ENCODE results near the gene KRTAP9-2. TPM values are rescaled to one million over a fixed set of nuclear protein-coding genes. Genes with fewer than 3 reads are reported as not detected.

The KRTAP9-2 gene
- polyA plus RNA-seq, 1 experiment = not detected

Small RNA genes within 50 kb of the gene (small RNA-seq; reads per million reads assigned to genes)
- not detected for gene KRTAP4-17P (ENCODE audit: insufficient read length, low read depth, low replicate concordance)

Other genes starting within 250 kb of the KRTAP9-2 start
- gene KRT40, start 242.3 kb upstream of the KRTAP9-2 start, polyA plus RNA-seq (2011; rRNA removed) = not detected in 2 replicates
- not detected in 2 replicates for gene KRTAP3-3, start 232.5 kb upstream of the KRTAP9-2 start, polyA plus RNA-seq (2011; rRNA removed)
- not detected in 2 replicates for gene KRTAP3-2, start 226.7 kb upstream of the KRTAP9-2 start, polyA plus RNA-seq (2011; rRNA removed)
- 0.16 TPM in 1 of 2 replicates, not detected in the other for gene KRTAP3-1, start 217.5 kb upstream of the KRTAP9-2 start, polyA plus RNA-seq (2011; rRNA removed)
- gene KRTAP1-5, start 199.4 kb upstream of the KRTAP9-2 start, polyA plus RNA-seq (2011; rRNA removed) = 62.3 and 65.1 TPM in 2 replicates
- not detected in 2 replicates for gene KRTAP1-4, start 196.5 kb upstream of the KRTAP9-2 start, polyA plus RNA-seq (2011; rRNA removed)
- gene KRTAP1-3, start 191.8 kb upstream of the KRTAP9-2 start, polyA plus RNA-seq (2011; rRNA removed) = not detected in 2 replicates
- gene KRTAP1-1, start 185.2 kb upstream of the KRTAP9-2 start, polyA plus RNA-seq (2011; rRNA removed) = 0.32 TPM in 1 of 2 replicates, not detected in the other
- not detected in 2 replicates for gene KRTAP2-1, start 179.3 kb upstream of the KRTAP9-2 start, polyA plus RNA-seq (2011; rRNA removed)
- gene KRTAP2-2, start 171.4 kb upstream of the KRTAP9-2 start, polyA plus RNA-seq (2011; rRNA removed) = 0.16 TPM in 1 of 2 replicates, not detected in the other
- 1.3 and 1.4 TPM in 2 replicates for gene KRTAP2-3, start 166.5 kb upstream of the KRTAP9-2 start, polyA plus RNA-seq (2011; rRNA removed)
- gene KRTAP2-4, start 160.8 kb upstream of the KRTAP9-2 start, polyA plus RNA-seq (2011; rRNA removed) = not detected in 2 replicates
- not detected in 2 replicates for gene KRTAP4-7, start 142.5 kb upstream of the KRTAP9-2 start, polyA plus RNA-seq (2011; rRNA removed)
- not detected in 2 replicates for gene KRTAP4-8, start 128.5 kb upstream of the KRTAP9-2 start, polyA plus RNA-seq (2011; rRNA removed)
- gene KRTAP4-16, start 124.4 kb upstream of the KRTAP9-2 start, polyA plus RNA-seq (2011; rRNA removed) = not detected in 2 replicates
- gene KRTAP4-9, start 121.3 kb upstream of the KRTAP9-2 start, polyA plus RNA-seq (2011; rRNA removed) = not detected in 2 replicates
- gene KRTAP4-11, start 108.3 kb upstream of the KRTAP9-2 start, polyA plus RNA-seq (2011; rRNA removed) = not detected in 2 replicates
- 0.11 TPM in 1 of 2 replicates, not detected in the other for gene KRTAP4-12, start 102.5 kb upstream of the KRTAP9-2 start, polyA plus RNA-seq (2011; rRNA removed)
- not detected in 2 replicates for gene KRTAP4-6, start 86.1 kb upstream of the KRTAP9-2 start, polyA plus RNA-seq (2011; rRNA removed)
- not detected in 2 replicates for gene KRTAP4-5, start 76.8 kb upstream of the KRTAP9-2 start, polyA plus RNA-seq (2011; rRNA removed)
- gene KRTAP4-4, start 65.9 kb upstream of the KRTAP9-2 start, polyA plus RNA-seq (2011; rRNA removed) = not detected in 2 replicates
- gene KRTAP4-3, start 58.4 kb upstream of the KRTAP9-2 start, polyA plus RNA-seq (2011; rRNA removed) = not detected in 2 replicates
- not detected in 2 replicates for gene KRTAP4-2, start 48.4 kb upstream of the KRTAP9-2 start, polyA plus RNA-seq (2011; rRNA removed)
- 0.12 TPM in 1 of 2 replicates, not detected in the other for gene KRTAP4-1, start 41.7 kb upstream of the KRTAP9-2 start, polyA plus RNA-seq (2011; rRNA removed)
- gene KRTAP9-1, start 36.8 kb upstream of the KRTAP9-2 start, polyA plus RNA-seq (2011; rRNA removed) = not detected in 2 replicates
- gene KRTAP9-3, start 5.8 kb downstream of the KRTAP9-2 start, polyA plus RNA-seq (2011; rRNA removed) = not detected in 2 replicates
- gene KRTAP9-8, start 11.4 kb downstream of the KRTAP9-2 start, polyA plus RNA-seq (2011; rRNA removed) = not detected in 2 replicates
- gene KRTAP9-4, start 23.0 kb downstream of the KRTAP9-2 start, polyA plus RNA-seq (2011; rRNA removed) = not detected in 2 replicates
- not detected in 2 replicates for gene KRTAP9-9, start 28.7 kb downstream of the KRTAP9-2 start, polyA plus RNA-seq (2011; rRNA removed)
- gene KRTAP9-6, start 38.7 kb downstream of the KRTAP9-2 start, polyA plus RNA-seq (2011; rRNA removed) = not detected in 2 replicates
- gene KRTAP9-7, start 49.0 kb downstream of the KRTAP9-2 start, polyA plus RNA-seq (2011; rRNA removed) = not detected in 2 replicates
- not detected in 2 replicates for gene KRTAP29-1, start 76.2 kb downstream of the KRTAP9-2 start, polyA plus RNA-seq (2011; rRNA removed)
- not detected in 2 replicates for gene KRTAP16-1, start 82.7 kb downstream of the KRTAP9-2 start, polyA plus RNA-seq (2011; rRNA removed)
- not detected in 2 replicates for gene KRTAP17-1, start 89.1 kb downstream of the KRTAP9-2 start, polyA plus RNA-seq (2011; rRNA removed)
- gene KRT33A, start 124.2 kb downstream of the KRTAP9-2 start, polyA plus RNA-seq (2011; rRNA removed) = not detected in 2 replicates
- 1.2 and 1.8 TPM in 2 replicates for gene KRT33B, start 143.2 kb downstream of the KRTAP9-2 start, polyA plus RNA-seq (2011; rRNA removed)
- gene KRT34, start 155.7 kb downstream of the KRTAP9-2 start, polyA plus RNA-seq (2011; rRNA removed) = 151 and 156 TPM in 2 replicates
- gene KRT31, start 171.0 kb downstream of the KRTAP9-2 start, polyA plus RNA-seq (2011; rRNA removed) = 0.11 TPM in 1 of 2 replicates, not detected in the other
- gene KRT37, start 197.9 kb downstream of the KRTAP9-2 start, polyA plus RNA-seq (2011; rRNA removed) = not detected in 2 replicates
- 0.72 and 0.98 TPM in 2 replicates for gene KRT38, start 214.3 kb downstream of the KRTAP9-2 start, polyA plus RNA-seq (2011; rRNA removed)
- gene KRT32, start 240.7 kb downstream of the KRTAP9-2 start, polyA plus RNA-seq (2011; rRNA removed) = 0.38 and 0.40 TPM in 2 replicates